Heart left ventricle (tissue), 13 donors: ENCODE results near the gene ETF1.

ENCODE experiments used
- CTCF ChIP-seq, 12 donors: fragments of 200-600 bp; sonication (generic) in 4 of 12; IDR thresholded peaks; one replicate each; pipeline versions ENCODE4 v1.5.0 to v1.8.0; 2018 to 2022; ENCODE audit warnings: antibody characterized with exemption in 12 of 12, mild to moderate bottlenecking in 5 of 12
- POLR2A ChIP-seq, 2 donors: fragments of 450-650 bp; IDR thresholded peaks; one replicate each; pipeline ENCODE4 v1.6.1; 2017; ENCODE audit warnings: antibody characterized with exemption in 2 of 2, mild to moderate bottlenecking in 2 of 2, moderate library complexity in 2 of 2
- donor health status: ischemic (EF 13 %, LVEDD 7.1; RV severe dilation, severe dysfunction).
- donor health status: DM: no; HTN: yes; CAD: no.
- donor health status: DM: no; HTN: no; CAD: no.
- donor health status: ischemic (EF 25% LVEDD 6.9; RV normal size, moderate dysfunction).
- donor health status: ischemic (EF 25% LVEDD 5.7; RV mildly dilated, moderate dysfunction).
- donor health status: ischemic (EF 35%, LVEDD 5.7; RV mildly dilated, moderate dysfunction).
- donor health status: nonischemic (EF 11% LVEDD 7.7; RV severe dilation, severe dysfunction).
- donor health status: DM: yes; HTN: yes; CAD: no.
- donor health status: PGD.
- donor health status: ischemic (EF 29% LVEDD 5.4; RV normal size, mild dysfunction).
- donor health status: nonischemic (EF 23%, LVEDD 6.1; RV moderate dilation, normal function).

GRCh38 chr5:138498376-138498775, 44.7 kb downstream of the ETF1 start:
- no peak for TF ChIP-seq POLR2A (IDR thresholded peaks at IDR 0.05)
- no peak for TF ChIP-seq CTCF (IDR thresholded peaks at IDR 0.05)
